ENCODE results near the gene TTC3. TPM values are rescaled to one million over a fixed set of nuclear protein-coding genes. Genes with fewer than 3 reads are reported as not detected.

Gene TTC3
- polyA plus RNA-seq, 2 donors = 16.9 to 17.4 TPM

- WGBS, 2 donors = 73 to 91% methylated on average over 15 of the region's 15 CpGs
- H3K27me3 ChIP-seq (ENCODE audit: control insufficient read depth in 1 of 2, insufficient read depth in 2 of 2, low read length in 2 of 2) = no peaks in the 10 kb centered on the region
- no peaks in the 10 kb centered on the region for H3K4me1 ChIP-seq (ENCODE audit: control insufficient read depth in 2 of 2, insufficient read depth in 2 of 2, low read length in 1 of 2)
- no peak overlapping the region for H3K4me3 ChIP-seq (ENCODE audit: low read depth in 1 of 2, low read length in 2 of 2)
- peaks cover 0 to 3% of the 10 kb centered on the region in 2 donors for H3K9me3 ChIP-seq (ENCODE audit: control insufficient read depth in 2 of 2, insufficient read depth in 1 of 2, low read depth in 1 of 2, low read length in 1 of 2)
- H3K27ac ChIP-seq (ENCODE audit: low read depth in 2 of 2, low read length in 1 of 2) = no peak overlapping the region
- peaks cover 7 to 22% of the 10 kb centered on the region in 2 donors for H3K36me3 ChIP-seq (ENCODE audit: control insufficient read depth in 2 of 2, insufficient read depth in 2 of 2, low read length in 1 of 2)
These were observed 122.6 kb downstream of the TTC3 start for GRCh38 chr21:37195610-37196009.

DNA sequence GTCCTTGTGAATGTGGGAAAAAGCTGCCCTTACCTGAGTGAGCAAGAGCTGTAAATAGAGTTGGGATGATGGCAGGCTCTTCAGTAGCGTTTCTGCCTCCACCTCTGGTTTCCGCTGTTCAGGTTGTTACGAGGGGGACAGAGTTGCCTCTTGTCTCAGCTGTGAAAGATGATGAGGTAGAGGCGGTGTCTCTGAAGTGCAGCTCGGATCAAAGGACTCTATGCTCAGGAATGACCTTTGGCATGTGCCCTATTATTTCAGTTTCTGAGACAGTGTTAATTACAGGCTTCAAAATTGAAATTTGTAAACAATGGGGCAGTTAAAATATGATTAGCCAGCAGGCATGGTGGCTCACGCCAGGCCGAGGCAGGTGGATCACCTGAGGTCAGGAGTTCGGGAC is 123.8 kb downstream of the TTC3 start:
- no peak overlapping the region for H3K27ac ChIP-seq (ENCODE audit: low read depth in 2 of 2, low read length in 1 of 2)
- H3K4me1 ChIP-seq (ENCODE audit: control insufficient read depth in 2 of 2, insufficient read depth in 2 of 2, low read length in 1 of 2) = no peaks in the 10 kb centered on the region
- no peaks in the 10 kb centered on the region for H3K27me3 ChIP-seq (ENCODE audit: control insufficient read depth in 1 of 2, insufficient read depth in 2 of 2, low read length in 2 of 2)
- H3K9me3 ChIP-seq (ENCODE audit: control insufficient read depth in 2 of 2, insufficient read depth in 1 of 2, low read depth in 1 of 2, low read length in 1 of 2) = peaks cover 0 to 3% of the 10 kb centered on the region in 2 donors
- 83 to 93% methylated on average over 8 of the region's 8 CpGs for WGBS, 2 donors
- H3K36me3 ChIP-seq (ENCODE audit: control insufficient read depth in 2 of 2, insufficient read depth in 2 of 2, low read length in 1 of 2) = peaks cover 14 to 24% of the 10 kb centered on the region in 2 donors
- no peak overlapping the region for H3K4me3 ChIP-seq (ENCODE audit: low read depth in 1 of 2, low read length in 2 of 2)

GRCh38 chr21:37197746-37198145 is 124.7 kb downstream of the TTC3 start:
- H3K4me3 ChIP-seq (ENCODE audit: low read depth in 1 of 2, low read length in 2 of 2) = no peak overlapping the region
- H3K9me3 ChIP-seq (ENCODE audit: control insufficient read depth in 2 of 2, insufficient read depth in 1 of 2, low read depth in 1 of 2, low read length in 1 of 2) = peaks cover 0 to 3% of the 10 kb centered on the region in 2 donors
- H3K4me1 ChIP-seq (ENCODE audit: control insufficient read depth in 2 of 2, insufficient read depth in 2 of 2, low read length in 1 of 2) = no peaks in the 10 kb centered on the region
- no peaks in the 10 kb centered on the region for H3K27me3 ChIP-seq (ENCODE audit: control insufficient read depth in 1 of 2, insufficient read depth in 2 of 2, low read length in 2 of 2)
- no peak overlapping the region for H3K27ac ChIP-seq (ENCODE audit: low read depth in 2 of 2, low read length in 1 of 2)
- 94 to 98% methylated on average over 4 of the region's 4 CpGs for WGBS, 2 donors
- peaks cover 14 to 29% of the 10 kb centered on the region in 2 donors for H3K36me3 ChIP-seq (ENCODE audit: control insufficient read depth in 2 of 2, insufficient read depth in 2 of 2, low read length in 1 of 2)

GRCh38 chr21:37199057-37199924 is 126.2 kb downstream of the TTC3 start:
- H3K4me1 ChIP-seq (ENCODE audit: control insufficient read depth in 2 of 2, insufficient read depth in 2 of 2, low read length in 1 of 2) = no peaks in the 10 kb centered on the region
- peaks cover 0 to 3% of the 10 kb centered on the region in 2 donors for H3K9me3 ChIP-seq (ENCODE audit: control insufficient read depth in 2 of 2, insufficient read depth in 1 of 2, low read depth in 1 of 2, low read length in 1 of 2)
- peaks cover 10 to 31% of the 10 kb centered on the region in 2 donors for H3K36me3 ChIP-seq (ENCODE audit: control insufficient read depth in 2 of 2, insufficient read depth in 2 of 2, low read length in 1 of 2)
- 70 to 76% methylated on average over 11 of the region's 11 CpGs for WGBS, 2 donors
- no peaks in the 10 kb centered on the region for H3K27me3 ChIP-seq (ENCODE audit: control insufficient read depth in 1 of 2, insufficient read depth in 2 of 2, low read length in 2 of 2)
- no peak overlapping the region for H3K27ac ChIP-seq (ENCODE audit: low read depth in 2 of 2, low read length in 1 of 2)
- H3K4me3 ChIP-seq (ENCODE audit: low read depth in 1 of 2, low read length in 2 of 2) = no peak overlapping the region

DNA sequence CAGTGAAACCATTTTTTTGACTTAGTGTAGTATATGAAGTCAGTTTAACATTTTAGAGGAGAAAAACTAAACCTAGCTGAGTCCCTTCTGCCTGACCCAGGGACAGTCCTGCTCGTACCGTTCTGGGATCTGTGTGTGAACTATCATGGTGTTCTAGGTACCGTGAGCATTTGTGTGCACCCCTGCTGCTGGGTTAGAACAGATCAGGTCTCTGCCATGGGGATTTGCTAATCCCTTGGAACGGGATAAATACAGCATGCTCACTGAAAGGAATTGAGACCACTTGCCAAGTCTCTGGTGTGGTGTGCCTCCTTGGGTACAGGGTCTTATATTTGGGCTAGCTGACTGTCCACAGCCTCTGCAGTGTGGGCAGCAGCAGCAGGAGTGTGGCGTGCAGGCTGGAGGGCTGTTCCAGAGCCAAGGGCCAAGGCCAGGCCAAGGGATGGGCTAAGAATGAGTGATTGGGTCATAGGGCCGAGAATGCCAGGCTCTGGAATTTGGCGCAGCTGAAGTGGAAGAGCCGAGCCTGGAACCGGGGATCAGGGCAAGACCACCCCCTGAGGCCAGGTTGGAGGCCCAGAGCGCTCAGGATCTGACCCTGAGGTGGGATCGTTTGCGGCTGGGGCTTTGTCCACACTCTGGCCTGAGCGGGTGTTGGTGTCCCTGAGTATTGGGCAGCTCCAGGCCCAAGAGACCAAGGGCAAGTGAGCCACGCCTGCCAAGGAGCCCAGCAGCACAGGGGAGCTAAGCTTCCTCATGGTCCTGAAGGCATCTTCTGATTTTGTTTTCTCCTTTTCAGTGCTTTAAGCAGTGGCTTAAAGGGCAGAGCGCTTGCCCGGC is 127.8 kb downstream of the TTC3 start:
- peaks cover 7 to 22% of the 10 kb centered on the region in 2 donors for H3K36me3 ChIP-seq (ENCODE audit: control insufficient read depth in 2 of 2, insufficient read depth in 2 of 2, low read length in 1 of 2)
- WGBS, 2 donors = 91 to 97% methylated on average over 16 of the region's 16 CpGs
- no peaks in the 10 kb centered on the region for H3K9me3 ChIP-seq (ENCODE audit: control insufficient read depth in 2 of 2, insufficient read depth in 1 of 2, low read depth in 1 of 2, low read length in 1 of 2)
- no peak overlapping the region for H3K27ac ChIP-seq (ENCODE audit: low read depth in 2 of 2, low read length in 1 of 2)
- no peaks in the 10 kb centered on the region for H3K4me1 ChIP-seq (ENCODE audit: control insufficient read depth in 2 of 2, insufficient read depth in 2 of 2, low read length in 1 of 2)
- no peak overlapping the region for H3K4me3 ChIP-seq (ENCODE audit: low read depth in 1 of 2, low read length in 2 of 2)
- H3K27me3 ChIP-seq (ENCODE audit: control insufficient read depth in 1 of 2, insufficient read depth in 2 of 2, low read length in 2 of 2) = no peaks in the 10 kb centered on the region

DNA sequence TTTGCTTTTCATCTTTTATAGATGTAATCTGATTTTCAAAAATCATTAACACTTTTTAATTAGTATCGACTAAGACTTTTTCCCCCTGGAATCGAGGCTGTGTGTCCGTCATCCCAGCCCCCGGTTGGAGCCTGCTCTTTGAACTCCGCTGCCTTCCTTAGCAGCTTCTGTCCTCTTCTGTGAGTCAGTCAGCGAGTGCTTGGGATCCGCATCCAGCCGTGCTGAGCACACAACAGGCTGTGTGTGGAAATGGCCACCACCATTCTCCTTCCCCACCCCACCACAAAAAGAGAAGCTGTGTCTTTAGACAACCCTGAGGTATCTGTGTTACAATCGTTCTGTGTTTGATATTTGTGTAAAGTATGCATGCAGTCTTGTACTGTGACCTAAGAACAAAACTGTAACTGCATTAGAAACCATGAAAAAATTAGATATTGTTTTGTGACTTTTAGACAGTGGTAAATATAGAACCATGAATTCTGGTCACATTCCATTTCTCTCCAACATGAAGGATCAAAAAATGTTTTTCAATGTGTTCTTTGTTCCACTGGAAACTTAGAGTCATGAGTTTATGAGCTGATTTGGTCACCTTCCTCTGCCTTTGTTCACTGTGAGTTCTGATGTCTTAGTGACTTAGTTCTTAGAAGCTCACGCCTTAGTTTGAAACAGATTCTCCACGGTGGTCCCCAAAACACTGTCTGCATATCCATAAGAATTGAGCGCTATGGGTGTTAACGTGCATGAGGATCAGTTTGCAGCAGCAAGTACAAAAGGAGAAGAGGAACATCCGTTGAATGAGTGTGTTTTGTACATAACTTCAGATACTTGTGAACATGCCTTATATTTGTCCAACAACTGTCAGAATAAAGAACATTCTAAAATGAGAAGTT is 129.4 kb downstream of the TTC3 start:
- no peaks in the 10 kb centered on the region for H3K9me3 ChIP-seq (ENCODE audit: control insufficient read depth in 2 of 2, insufficient read depth in 1 of 2, low read depth in 1 of 2, low read length in 1 of 2)
- peaks cover 2 to 4% of the 10 kb centered on the region in 2 donors for H3K4me1 ChIP-seq (ENCODE audit: control insufficient read depth in 2 of 2, insufficient read depth in 2 of 2, low read length in 1 of 2)
- 90% methylated on average over 14 of the region's 14 CpGs for WGBS, 2 donors
- H3K27ac ChIP-seq (ENCODE audit: low read depth in 2 of 2, low read length in 1 of 2) = no peak overlapping the region
- no peak overlapping the region for H3K4me3 ChIP-seq (ENCODE audit: low read depth in 1 of 2, low read length in 2 of 2)
- no peaks in the 10 kb centered on the region for H3K27me3 ChIP-seq (ENCODE audit: control insufficient read depth in 1 of 2, insufficient read depth in 2 of 2, low read length in 2 of 2)
- H3K36me3 ChIP-seq (ENCODE audit: control insufficient read depth in 2 of 2, insufficient read depth in 2 of 2, low read length in 1 of 2) = peaks cover 7 to 22% of the 10 kb centered on the region in 2 donors

GRCh38 chr21:37204580-37204979 is 131.5 kb downstream of the TTC3 start:
- 89 to 91% methylated on average over 7 of the region's 7 CpGs for WGBS, 2 donors
- Histone ChIP-seq H3K36me3 (ENCODE audit: control insufficient read depth in 2 of 2, insufficient read depth in 2 of 2, low read length in 1 of 2) (peaks cover 7 to 13% of the 10 kb centered on the region in 2 donors), H3K27me3 (ENCODE audit: control insufficient read depth in 1 of 2, insufficient read depth in 2 of 2, low read length in 2 of 2) (no peaks in the 10 kb centered on the region), H3K9me3 (ENCODE audit: control insufficient read depth in 2 of 2, insufficient read depth in 1 of 2, low read depth in 1 of 2, low read length in 1 of 2) (no peaks in the 10 kb centered on the region), H3K4me3 (ENCODE audit: low read depth in 1 of 2, low read length in 2 of 2) (no peak overlapping the region), H3K27ac (ENCODE audit: low read depth in 2 of 2, low read length in 1 of 2) (no peak overlapping the region), H3K4me1 (ENCODE audit: control insufficient read depth in 2 of 2, insufficient read depth in 2 of 2, low read length in 1 of 2) (peaks cover 4 to 11% of the 10 kb centered on the region in 2 donors)

DNA sequence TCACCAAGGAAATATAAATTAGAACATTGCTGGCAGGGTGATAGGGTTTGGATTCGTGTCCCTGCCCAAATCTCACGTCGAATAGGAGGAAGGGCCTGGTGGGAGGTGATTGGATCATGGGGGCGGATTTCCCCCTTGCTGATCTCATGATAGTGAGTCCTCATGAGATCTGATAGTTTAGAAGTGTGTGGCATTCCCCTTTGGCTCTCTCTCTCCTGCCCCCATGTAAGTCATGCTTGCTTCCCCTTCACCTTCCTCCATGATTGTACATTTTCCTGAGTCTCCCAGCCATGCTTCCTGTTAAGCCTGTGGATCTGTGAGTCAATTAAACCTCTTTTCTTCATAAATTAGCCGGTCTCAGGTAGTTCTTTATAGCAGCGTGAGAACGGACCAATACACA is 133.4 kb downstream of the TTC3 start:
- Histone ChIP-seq H3K27me3 (ENCODE audit: control insufficient read depth in 1 of 2, insufficient read depth in 2 of 2, low read length in 2 of 2) (no peaks in the 10 kb centered on the region), H3K36me3 (ENCODE audit: control insufficient read depth in 2 of 2, insufficient read depth in 2 of 2, low read length in 1 of 2) (peaks cover 0 to 7% of the 10 kb centered on the region in 2 donors), H3K27ac (ENCODE audit: low read depth in 2 of 2, low read length in 1 of 2) (no peak overlapping the region), H3K9me3 (ENCODE audit: control insufficient read depth in 2 of 2, insufficient read depth in 1 of 2, low read depth in 1 of 2, low read length in 1 of 2) (peaks cover 0 to 2% of the 10 kb centered on the region in 2 donors), H3K4me3 (ENCODE audit: low read depth in 1 of 2, low read length in 2 of 2) (no peak overlapping the region), H3K4me1 (ENCODE audit: control insufficient read depth in 2 of 2, insufficient read depth in 2 of 2, low read length in 1 of 2) (peaks cover 4 to 11% of the 10 kb centered on the region in 2 donors)
- WGBS, 2 donors = 90 to 92% methylated on average over 7 of the region's 7 CpGs
